Mesothelial cell of epicardium (in vitro differentiated cells): ENCODE measurements around the gene PPP1R14C. TPM values are rescaled to one million over a fixed set of nuclear protein-coding genes. Genes with fewer than 3 reads are reported as not detected.

Experiments used
- DNase-seq, 2 experiments: peaks; one replicate each; pipeline ENCODE4 v3.0.0; 2021; ENCODE audit warnings: low spot score in 2 of 2; ENCODE audit not compliant: unreplicated experiment in 2 of 2
- H3K27ac Mint-ChIP-seq: 2 replicates; pipeline ENCODE4 v1.8.0; 2021; ENCODE audit warnings: mixed read lengths
- H3K27me3 Mint-ChIP-seq: 2 replicates; pipeline ENCODE4 v1.8.0; 2021; ENCODE audit warnings: low read depth, mixed read lengths
- H3K36me3 Mint-ChIP-seq: 2 replicates; pipeline ENCODE4 v1.8.0; 2021; ENCODE audit warnings: mixed read lengths
- H3K4me1 Mint-ChIP-seq: 2 replicates; pipeline ENCODE4 v1.8.0; 2021; ENCODE audit warnings: mixed read lengths
- H3K4me3 Mint-ChIP-seq: 2 replicates; pipeline ENCODE4 v1.8.0; 2021; ENCODE audit warnings: mild to moderate bottlenecking, moderate library complexity, mixed read lengths
- H3K9me3 Mint-ChIP-seq: 2 replicates; pipeline ENCODE4 v1.8.0; 2021; ENCODE audit warnings: mixed read lengths
- CTCF ChIP-seq: fragments of 200-600 bp; sonication (generic); IDR thresholded peaks from one replicate; pipeline ENCODE4 v1.5.0; 2021; ENCODE audit warnings: antibody characterized with exemption; ENCODE audit not compliant: unreplicated experiment
- total RNA-seq: library from RNA; stranded (reverse); gene quantifications from 3 replicates; pipeline ENCODE4 v1.2.1, GENCODE V29; 2021

Gene PPP1R14C
- total RNA-seq, 1 donor from 2014 or later = 0.27 TPM

DNA sequence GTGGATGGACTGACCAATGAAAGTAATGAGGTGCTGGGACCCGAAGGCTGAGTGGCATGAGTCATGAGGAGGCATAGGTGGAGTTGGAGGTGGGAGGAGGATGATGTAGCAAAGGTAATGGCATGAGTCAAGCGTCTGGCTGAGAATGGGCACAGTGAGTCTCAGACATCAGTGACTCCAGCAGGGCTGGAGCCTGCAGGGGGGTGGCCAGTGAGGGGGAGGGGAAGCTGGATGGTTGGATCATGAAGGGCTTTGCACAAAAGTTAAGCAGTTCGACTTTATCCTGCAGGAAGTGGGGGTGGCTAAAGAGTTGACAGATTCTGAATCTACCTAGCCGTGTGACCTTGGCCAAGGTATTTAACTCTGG is 127.0 kb downstream of the PPP1R14C start:
- TF ChIP-seq CTCF = no peak
- Mint-ChIP-seq H3K27me3 (no peaks in the 10 kb centered on the region), H3K9me3 (peaks cover 9% of the 10 kb centered on the region), H3K27ac (no peak overlapping the region), H3K4me3 (no peak overlapping the region), H3K4me1 (peaks cover 20% of the 10 kb centered on the region), H3K36me3 (no peaks in the 10 kb centered on the region)
- no peak for DNase-seq

DNA sequence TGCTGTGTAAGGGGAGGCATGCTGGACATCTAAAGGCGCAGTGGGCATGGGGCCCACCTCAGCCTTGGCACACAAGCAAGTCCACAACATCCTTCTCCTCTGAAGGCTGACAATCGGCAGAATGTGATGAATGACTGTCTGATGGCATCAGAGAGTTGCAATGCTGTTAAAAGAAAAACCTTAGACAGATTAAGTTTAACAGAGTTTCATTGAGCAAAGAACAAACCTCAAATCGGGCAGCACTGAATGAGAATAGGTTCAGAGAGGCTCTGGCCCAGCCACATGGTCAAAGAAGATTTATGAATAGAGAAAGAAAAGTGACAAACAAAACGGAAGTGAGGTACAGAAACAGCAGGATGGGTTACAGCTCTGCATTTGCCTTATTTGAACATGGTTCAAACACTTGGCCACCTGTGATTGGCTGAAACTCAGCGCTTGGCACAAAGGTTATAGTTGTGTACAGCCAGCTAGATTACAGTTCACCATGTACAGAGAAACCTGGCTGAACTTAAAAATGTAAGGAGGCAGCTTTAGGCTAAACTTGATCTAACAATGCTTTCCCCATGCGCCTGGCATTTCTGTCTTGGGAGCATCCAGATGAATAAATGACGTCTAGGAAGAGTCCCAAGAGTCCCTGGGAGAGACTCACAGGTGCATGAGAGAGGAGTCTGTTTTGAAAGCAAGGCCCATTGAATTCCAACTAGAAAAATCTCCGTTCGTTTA is 127.6 kb downstream of the PPP1R14C start:
- H3K4me1 Mint-ChIP-seq = peaks cover 20% of the 10 kb centered on the region
- no peak overlapping the region for H3K4me3 Mint-ChIP-seq
- H3K36me3 Mint-ChIP-seq = no peaks in the 10 kb centered on the region
- no peak for TF ChIP-seq CTCF
- H3K9me3 Mint-ChIP-seq = peaks cover 9% of the 10 kb centered on the region
- H3K27me3 Mint-ChIP-seq = no peaks in the 10 kb centered on the region
- no peak overlapping the region for H3K27ac Mint-ChIP-seq
- DNase-seq = no peak

- H3K27ac Mint-ChIP-seq = no peak overlapping the region
- H3K4me3 Mint-ChIP-seq = no peak overlapping the region
- H3K27me3 Mint-ChIP-seq = no peaks in the 10 kb centered on the region
- no peak for DNase-seq
- peaks cover 23% of the 10 kb centered on the region for H3K4me1 Mint-ChIP-seq
- no peak for TF ChIP-seq CTCF
- H3K9me3 Mint-ChIP-seq = peaks cover 9% of the 10 kb centered on the region
- no peaks in the 10 kb centered on the region for H3K36me3 Mint-ChIP-seq
These were observed 128.3 kb downstream of the PPP1R14C start for GRCh38 chr6:150271172-150271500.

DNA sequence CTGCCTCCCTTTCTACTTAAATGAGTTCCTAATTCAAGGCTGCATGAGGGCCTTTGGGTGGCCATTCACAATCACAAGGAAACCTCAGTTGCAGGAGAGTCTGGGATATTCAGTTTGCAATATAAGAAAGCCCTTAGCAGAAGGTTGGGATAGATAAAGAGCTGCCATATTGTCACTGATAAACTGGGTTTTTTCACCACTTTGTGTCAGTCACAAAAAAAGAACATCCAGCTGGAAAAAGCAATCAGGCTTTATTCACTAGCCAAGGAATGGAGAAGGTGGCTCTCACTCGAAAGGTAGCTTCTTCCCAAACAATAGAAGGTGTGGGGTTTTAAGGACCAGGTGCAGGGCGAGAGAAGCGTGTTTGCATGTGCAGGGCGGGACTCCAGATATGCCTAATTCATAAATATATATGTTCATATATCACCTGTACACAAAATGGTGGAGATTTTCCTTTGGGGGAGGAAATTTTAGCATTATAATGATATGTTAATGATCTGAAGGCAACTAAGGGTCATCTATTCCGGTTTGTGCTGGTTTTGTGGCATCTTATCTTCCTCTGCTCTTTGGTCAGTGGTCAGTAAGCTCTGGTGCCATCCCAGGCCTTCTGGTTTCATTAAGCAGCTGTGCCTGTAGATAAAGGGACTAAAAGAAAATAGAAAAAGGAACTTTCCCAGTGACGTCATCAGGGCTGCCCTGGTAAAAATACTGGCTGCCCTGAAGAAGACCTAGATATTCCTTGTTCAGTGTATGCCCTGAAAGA is 128.8 kb downstream of the PPP1R14C start:
- H3K9me3 Mint-ChIP-seq = peaks cover 9% of the 10 kb centered on the region
- no peak for DNase-seq
- no peak overlapping the region for H3K27ac Mint-ChIP-seq
- H3K36me3 Mint-ChIP-seq = no peaks in the 10 kb centered on the region
- H3K27me3 Mint-ChIP-seq = no peaks in the 10 kb centered on the region
- H3K4me3 Mint-ChIP-seq = no peak overlapping the region
- TF ChIP-seq CTCF = no peak
- peaks cover 28% of the 10 kb centered on the region for H3K4me1 Mint-ChIP-seq

- peak overlapping the region; percentile 40 for H3K27ac Mint-ChIP-seq
- TF ChIP-seq CTCF = no peak
- peaks cover 35% of the 10 kb centered on the region for H3K4me1 Mint-ChIP-seq
- no peak overlapping the region for H3K4me3 Mint-ChIP-seq
- H3K36me3 Mint-ChIP-seq = no peaks in the 10 kb centered on the region
- H3K27me3 Mint-ChIP-seq = no peaks in the 10 kb centered on the region
- DNase-seq = no peak
- H3K9me3 Mint-ChIP-seq = peaks cover 9% of the 10 kb centered on the region
These were observed 129.6 kb downstream of the PPP1R14C start for GRCh38 chr6:150272264-150272975.
